ENCODE data around the gene IGSF21.

IGSF21 gene

GRCh38 chr1:18230840-18231239 is 123.2 kb downstream of the IGSF21 start:
- Mint-ChIP-seq H3K9me3 (peaks cover 15% of the 10 kb centered on the region), H3K27ac (no peak overlapping the region), H3K4me1 (no peaks in the 10 kb centered on the region), H3K4me3 (no peak overlapping the region), H3K27me3 (ENCODE audit: low read depth, poor library complexity) (peaks cover 39% of the 10 kb centered on the region), H3K36me3 (ENCODE audit: low read depth) (no peaks in the 10 kb centered on the region)
- no peak for DNase-seq
- TF ChIP-seq CTCF (IDR thresholded peaks at IDR 0.05): no peak

- Mint-ChIP-seq H3K9me3 (peaks cover 15% of the 10 kb centered on the region), H3K4me3 (no peak overlapping the region), H3K36me3 (ENCODE audit: low read depth) (no peaks in the 10 kb centered on the region), H3K27me3 (ENCODE audit: low read depth, poor library complexity) (peaks cover 43% of the 10 kb centered on the region), H3K4me1 (no peaks in the 10 kb centered on the region), H3K27ac (no peak overlapping the region)
- peak; percentile 27 for TF ChIP-seq CTCF (IDR thresholded peaks at IDR 0.05)
- no peak for DNase-seq
These were observed 124.5 kb downstream of the IGSF21 start for GRCh38 chr1:18232052-18232451.

GRCh38 chr1:18233176-18233864 is 125.7 kb downstream of the IGSF21 start:
- Mint-ChIP-seq H3K4me1 (no peaks in the 10 kb centered on the region), H3K4me3 (no peak overlapping the region), H3K9me3 (peaks cover 15% of the 10 kb centered on the region), H3K27me3 (ENCODE audit: low read depth, poor library complexity) (peaks cover 40% of the 10 kb centered on the region), H3K27ac (no peak overlapping the region), H3K36me3 (ENCODE audit: low read depth) (no peaks in the 10 kb centered on the region)
- no peak for DNase-seq
- TF ChIP-seq CTCF (IDR thresholded peaks at IDR 0.05): no peak

GRCh38 chr1:18234790-18235242 is 127.2 kb downstream of the IGSF21 start:
- peak; percentile 92 for TF ChIP-seq CTCF (IDR thresholded peaks at IDR 0.05)
- H3K4me1 Mint-ChIP-seq: no peaks in the 10 kb centered on the region
- H3K36me3 Mint-ChIP-seq (ENCODE audit: low read depth): no peaks in the 10 kb centered on the region
- DNase-seq: peak; percentile 72
- no peak overlapping the region for H3K27ac Mint-ChIP-seq
- H3K4me3 Mint-ChIP-seq: no peak overlapping the region
- peaks cover 12% of the 10 kb centered on the region for H3K9me3 Mint-ChIP-seq
- peaks cover 41% of the 10 kb centered on the region for H3K27me3 Mint-ChIP-seq (ENCODE audit: low read depth, poor library complexity)

- no peak overlapping the region for H3K4me3 Mint-ChIP-seq
- DNase-seq: no peak
- no peaks in the 10 kb centered on the region for H3K36me3 Mint-ChIP-seq (ENCODE audit: low read depth)
- H3K9me3 Mint-ChIP-seq: no peaks in the 10 kb centered on the region
- H3K27ac Mint-ChIP-seq: no peak overlapping the region
- no peak for TF ChIP-seq CTCF (IDR thresholded peaks at IDR 0.05)
- peaks cover 58% of the 10 kb centered on the region for H3K27me3 Mint-ChIP-seq (ENCODE audit: low read depth, poor library complexity)
- no peaks in the 10 kb centered on the region for H3K4me1 Mint-ChIP-seq
These were observed 129.8 kb downstream of the IGSF21 start for GRCh38 chr1:18237371-18237770.

GRCh38 chr1:18238190-18238589 is 130.6 kb downstream of the IGSF21 start:
- Mint-ChIP-seq H3K4me3 (no peak overlapping the region), H3K27ac (no peak overlapping the region), H3K9me3 (no peaks in the 10 kb centered on the region), H3K27me3 (ENCODE audit: low read depth, poor library complexity) (peaks cover 63% of the 10 kb centered on the region), H3K36me3 (ENCODE audit: low read depth) (no peaks in the 10 kb centered on the region), H3K4me1 (no peaks in the 10 kb centered on the region)
- no peak for DNase-seq
- TF ChIP-seq CTCF (IDR thresholded peaks at IDR 0.05): no peak

All from nephron progenitor cell (in vitro differentiated cells).